GM13977 (cell line): ENCODE results near the gene PDHX.

Source experiments
- DNase-seq: peaks from one replicate; pipeline ENCODE4 v3.0.0; 2012; ENCODE audit warnings: low spot score
- CTCF ChIP-seq: IDR thresholded peaks from 2 replicates; pipeline ENCODE4 v1.5.1; 2012; ENCODE audit warnings: mild to moderate bottlenecking, control low read depth; ENCODE audit not compliant: insufficient read depth; ENCODE audit errors: extremely low read depth, missing control alignments
- in situ Hi-C: fragments of 300-500 bp; cut with MboI; formaldehyde crosslinking; loops from one replicate; pipeline ENCODE4 v1.12.0; 2022; ENCODE audit warnings: low sequenced_read_pairs, low pct_unique_long_range_greater_than_20kb, mixed read lengths, inconsistent platforms; ENCODE audit not compliant: unreplicated experiment

PDHX gene

GRCh38 chr11:34916843-34917770, 689 bp downstream of the PDHX start:
- DNase-seq = peak; percentile 10
- in situ Hi-C loops = no loop called here
- TF ChIP-seq CTCF = no peak

- no peak for DNase-seq
- TF ChIP-seq CTCF = no peak
- in situ Hi-C loops = loop anchor here (10.0 kb wide), 1 partner anchor 464 kb away; no protein-coding TSS in a partner anchor
Observed at GRCh38 chr11:34921156-34921555, 4.7 kb downstream of the PDHX start.

- no peak for TF ChIP-seq CTCF
- no peak for DNase-seq
- in situ Hi-C loops = loop anchor here (10.0 kb wide), 1 partner anchor 460 kb away; no protein-coding TSS in a partner anchor
Observed at GRCh38 chr11:34924714-34925113, 8.3 kb downstream of the PDHX start.

GRCh38 chr11:34926101-34926830, 9.8 kb downstream of the PDHX start:
- DNase-seq = peak; percentile 12
- TF ChIP-seq CTCF = peak; percentile 72
- in situ Hi-C loops = loop anchor here (10.0 kb wide), 1 partner anchor 459 kb away; no protein-coding TSS in a partner anchor

GRCh38 chr11:34926831-34927132, 10.4 kb downstream of the PDHX start:
- no peak for DNase-seq
- in situ Hi-C loops = loop anchor here (10.0 kb wide), 1 partner anchor 458 kb away; no protein-coding TSS in a partner anchor
- no peak for TF ChIP-seq CTCF

GRCh38 chr11:34928268-34928959, 12.0 kb downstream of the PDHX start:
- in situ Hi-C loops = loop anchor here (10.0 kb wide), 1 partner anchor 456 kb away; no protein-coding TSS in a partner anchor

More at GRCh38 chr11:34928268-34928959, 12.0 kb downstream of the PDHX start:
- no peak for TF ChIP-seq CTCF
- no peak for DNase-seq
